GM23248 (cell line): ENCODE measurements around the gene RAB31. TPM values are rescaled to one million over a fixed set of nuclear protein-coding genes. Genes with fewer than 3 reads are reported as not detected.

Experiments
- DNase-seq: peaks from one replicate; pipeline ENCODE4 v3.0.0-alpha.2; 2015
- H2AFZ ChIP-seq: fragments of 200-600 bp; sonication (generic); 2 replicates; pipeline ENCODE4 v1.6.1; 2016; ENCODE audit warnings: antibody characterized with exemption
- H3F3A ChIP-seq: fragments of 200-600 bp; sonication (generic); 2 replicates; pipeline ENCODE4 v1.6.1; 2016; ENCODE audit warnings: mild to moderate bottlenecking, antibody characterized with exemption, mixed run types; ENCODE audit not compliant: insufficient read depth
- H3K27ac ChIP-seq: fragments of 200-600 bp; sonication (generic); 2 replicates; pipeline ENCODE4 v1.5.1; 2016; ENCODE audit warnings: mild to moderate bottlenecking
- H3K27me3 ChIP-seq: fragments of 200-600 bp; sonication (generic); replicated peaks from 2 replicates; pipeline ENCODE4 v1.6.1; 2016; ENCODE audit warnings: mild to moderate bottlenecking; ENCODE audit not compliant: insufficient read depth
- H3K36me3 ChIP-seq: fragments of 200-600 bp; sonication (generic); 2 replicates; pipeline ENCODE4 v1.6.1; 2016; ENCODE audit warnings: low read depth, mild to moderate bottlenecking
- H3K4me1 ChIP-seq: fragments of 200-600 bp; sonication (generic); 2 replicates; pipeline ENCODE4 v1.6.1; 2016; ENCODE audit warnings: mild to moderate bottlenecking; ENCODE audit not compliant: insufficient read depth
- H3K4me2 ChIP-seq: fragments of 200-600 bp; sonication (generic); one replicate; pipeline ENCODE4 v1.6.1; 2016; ENCODE audit warnings: mild to moderate bottlenecking; ENCODE audit not compliant: unreplicated experiment
- H3K4me3 ChIP-seq: fragments of 200-600 bp; sonication (generic); 2 replicates; pipeline ENCODE4 v1.5.1; 2016; ENCODE audit warnings: mild to moderate bottlenecking
- H3K79me2 ChIP-seq: fragments of 200-600 bp; sonication (generic); 2 replicates; pipeline ENCODE4 v1.6.1; 2016; ENCODE audit warnings: mild to moderate bottlenecking; ENCODE audit not compliant: insufficient read depth
- H3K9ac ChIP-seq: fragments of 200-600 bp; sonication (generic); 2 replicates; pipeline ENCODE4 v1.6.1; 2016; ENCODE audit warnings: mild to moderate bottlenecking
- H3K9me2 ChIP-seq: fragments of 200-600 bp; sonication (generic); 2 replicates; pipeline ENCODE4 v1.6.1; 2016; ENCODE audit warnings: mixed run types, mild to moderate bottlenecking, moderate library complexity; ENCODE audit not compliant: insufficient read depth
- H3K9me3 ChIP-seq: fragments of 200-600 bp; sonication (generic); one replicate; pipeline ENCODE4 v1.6.1; 2017; ENCODE audit warnings: low read depth
- H4K20me1 ChIP-seq: fragments of 200-600 bp; sonication (generic); 2 replicates; pipeline ENCODE4 v1.6.0; 2016; ENCODE audit not compliant: insufficient read depth
- EZH2 ChIP-seq: fragments of 200-600 bp; sonication (generic); IDR thresholded peaks from 2 replicates; pipeline ENCODE4 v1.6.1; 2018; ENCODE audit warnings: antibody characterized with exemption, mild to moderate bottlenecking; ENCODE audit not compliant: insufficient read depth, poor library complexity, severe bottlenecking
- EZH2phosphoT487 ChIP-seq: fragments of 200-600 bp; sonication (generic); IDR thresholded peaks from 2 replicates; pipeline ENCODE4 v1.6.1; 2018; ENCODE audit warnings: antibody characterized with exemption, moderate library complexity, mild to moderate bottlenecking, low read depth; ENCODE audit not compliant: insufficient read depth
- WGBS, 2 experiments: methylation state at CpG; one replicate each; pipeline ENCODE4 v1.1.6; 2015 to 2017; ENCODE audit warnings: low lambda C conversion rate in 2 of 2, low coverage in 1 of 2; ENCODE audit errors: missing lambda C conversion rate in 2 of 2; 5-methylcytosine and 5-hydroxymethylcytosine counted together
- in situ Hi-C: fragments of 300-500 bp; cut with MboI; formaldehyde crosslinking; loops from 2 replicates; pipeline ENCODE4 v1.15.0; 2020
- polyA plus RNA-seq: library from polyadenylated mRNA; unstranded; fragments of >200 nt; fragmentation: Nextera tagmentation; extraction: Ambion mirVana; gene quantifications from 2 replicates; pipeline ENCODE4 v1.2.1, GENCODE V29; 2016
- total RNA-seq: library from RNA; depleted of rRNA; stranded (reverse); fragments of >200 nt; shearing (Covaris generic); gene quantifications from 2 replicates; pipeline ENCODE4 v1.2.3, GENCODE V29; 2014

Gene RAB31
- total and polyA plus RNA-seq, 2 experiments from 2014 or later, result 49.2 to 144 TPM

DNA sequence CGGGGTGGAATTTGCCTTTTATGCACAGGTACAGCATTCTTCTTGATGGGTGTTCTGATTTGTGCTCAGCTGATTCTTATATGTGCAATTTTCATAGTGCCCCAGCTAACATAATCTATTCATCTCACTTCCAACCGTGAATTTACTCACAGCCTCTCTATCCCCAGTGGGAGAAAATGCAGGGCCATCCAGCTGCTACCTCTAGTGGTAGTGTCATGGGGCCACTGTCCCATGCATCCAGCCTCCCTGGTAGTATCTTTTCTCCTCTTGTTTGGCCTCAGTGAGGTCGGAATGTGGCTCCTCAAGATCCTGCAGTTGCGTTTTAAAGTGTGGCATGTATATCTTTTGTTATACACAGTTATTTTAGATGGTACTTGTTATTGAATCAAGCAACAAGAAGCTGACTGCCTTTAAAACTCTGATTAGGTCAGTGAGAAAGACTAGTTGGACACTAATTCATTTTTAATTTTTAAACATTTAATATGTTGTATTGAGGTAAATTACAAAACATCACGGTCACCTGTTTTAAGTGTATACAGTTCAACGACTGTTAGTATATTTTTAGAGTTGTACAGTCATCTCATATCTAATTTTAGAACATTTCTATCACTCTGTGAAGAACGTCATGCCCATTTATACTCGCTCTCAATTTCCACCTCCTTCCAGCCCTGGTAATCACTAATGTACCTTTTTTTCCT lies 109.8 kb downstream of the RAB31 start:
- H3K4me2 ChIP-seq, result no peak overlapping the region
- 94% methylated on average over 8 of the region's 8 CpGs for WGBS, 2 experiments
- in situ Hi-C loops, result no loop called here

DNA sequence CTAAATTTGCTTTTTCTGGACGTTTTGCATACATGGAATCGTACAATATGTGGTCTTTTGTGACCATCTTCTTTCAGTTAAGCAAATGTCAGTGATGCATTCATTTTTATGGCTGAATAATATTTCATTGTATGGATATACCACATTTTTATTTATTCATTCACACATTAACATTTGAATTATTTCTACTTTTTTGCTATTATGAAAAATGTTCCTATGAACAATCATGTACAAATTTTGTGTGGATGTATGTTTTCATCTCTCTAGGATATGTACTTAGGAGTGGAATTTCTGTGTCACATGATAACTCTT lies 110.3 kb downstream of the RAB31 start:
- 56 to 61% methylated on average over 2 of the region's 2 CpGs for WGBS, 2 experiments

More for the DNA sequence above, 109.8 kb downstream of the RAB31 start:
- Histone ChIP-seq H4K20me1 (no peaks in the 10 kb centered on the region), H2AFZ (no peak overlapping the region), H3K9me2 (no peaks in the 10 kb centered on the region), H3K79me2 (peaks cover 17% of the 10 kb centered on the region; the same call in 1 of the 2 replicates), H3K4me1 (peaks cover 13% of the 10 kb centered on the region), H3K36me3 (peaks cover 10% of the 10 kb centered on the region; the same call in 1 of the 2 replicates), H3K4me3 (no peak overlapping the region), H3K9me3 (no peaks in the 10 kb centered on the region), H3K27ac (no peak overlapping the region), H3K9ac (no peak overlapping the region), H3F3A (peaks cover 13% of the 10 kb centered on the region; the same call in 1 of the 2 replicates), H3K27me3 (no peaks in the 10 kb centered on the region)
- TF ChIP-seq EZH2phosphoT487, result no peak
- no peak for TF ChIP-seq EZH2
- DNase-seq, result no peak

DNA sequence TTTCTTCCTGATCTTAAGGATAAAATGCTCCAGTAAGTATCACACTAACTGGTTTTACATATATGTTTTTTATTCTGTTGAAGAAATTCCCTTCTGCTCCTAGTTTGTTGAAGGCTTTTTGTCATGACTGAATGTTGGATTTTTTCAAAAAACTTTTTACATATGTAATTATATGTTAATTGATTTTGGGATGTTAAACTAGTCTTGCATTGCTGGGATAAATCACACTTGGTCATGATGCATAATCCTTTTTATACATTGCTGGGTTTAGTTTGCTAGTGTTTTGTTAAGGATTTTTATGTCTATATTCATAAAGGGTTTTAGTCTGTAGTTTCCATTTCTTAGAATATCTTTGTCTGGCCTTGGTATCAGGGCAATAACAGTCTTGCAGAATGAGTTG lies 112.0 kb downstream of the RAB31 start:
- Histone ChIP-seq H3K4me3 (no peak overlapping the region), H3K9me2 (no peaks in the 10 kb centered on the region), H3K4me2 (no peak overlapping the region), H3K27me3 (no peaks in the 10 kb centered on the region), H2AFZ (no peak overlapping the region), H3K4me1 (peaks cover 17% of the 10 kb centered on the region), H3K79me2 (peaks cover 15% of the 10 kb centered on the region; the same call in 1 of the 2 replicates), H3K9ac (no peak overlapping the region), H3K27ac (no peak overlapping the region), H3K36me3 (peaks cover 10% of the 10 kb centered on the region; the same call in 1 of the 2 replicates), H3F3A (peaks cover 6% of the 10 kb centered on the region; the same call in 1 of the 2 replicates), H4K20me1 (no peaks in the 10 kb centered on the region), H3K9me3 (no peaks in the 10 kb centered on the region)
- no peak for DNase-seq
- in situ Hi-C loops, result no loop called here
- TF ChIP-seq EZH2phosphoT487 (no peak), EZH2 (no peak)

More for the DNA sequence above, 110.3 kb downstream of the RAB31 start:
- H3K4me2 ChIP-seq, result no peak overlapping the region
- TF ChIP-seq EZH2phosphoT487 (no peak), EZH2 (no peak)
- no peak overlapping the region for H3K27ac ChIP-seq
- in situ Hi-C loops, result no loop called here
- H4K20me1 ChIP-seq, result no peaks in the 10 kb centered on the region
- no peak for DNase-seq
- H3K36me3 ChIP-seq, result peaks cover 10% of the 10 kb centered on the region; the same call in 1 of the 2 replicates
- H3K4me3 ChIP-seq, result no peak overlapping the region
- H3K27me3 ChIP-seq, result no peaks in the 10 kb centered on the region
- H3K9ac ChIP-seq, result no peak overlapping the region
- peaks cover 13% of the 10 kb centered on the region; the same call in 1 of the 2 replicates for H3F3A ChIP-seq
- no peak overlapping the region for H2AFZ ChIP-seq
- H3K9me3 ChIP-seq, result no peaks in the 10 kb centered on the region
- peaks cover 13% of the 10 kb centered on the region; the same call in 1 of the 2 replicates for H3K79me2 ChIP-seq
- no peaks in the 10 kb centered on the region for H3K9me2 ChIP-seq
- peaks cover 13% of the 10 kb centered on the region for H3K4me1 ChIP-seq

DNA sequence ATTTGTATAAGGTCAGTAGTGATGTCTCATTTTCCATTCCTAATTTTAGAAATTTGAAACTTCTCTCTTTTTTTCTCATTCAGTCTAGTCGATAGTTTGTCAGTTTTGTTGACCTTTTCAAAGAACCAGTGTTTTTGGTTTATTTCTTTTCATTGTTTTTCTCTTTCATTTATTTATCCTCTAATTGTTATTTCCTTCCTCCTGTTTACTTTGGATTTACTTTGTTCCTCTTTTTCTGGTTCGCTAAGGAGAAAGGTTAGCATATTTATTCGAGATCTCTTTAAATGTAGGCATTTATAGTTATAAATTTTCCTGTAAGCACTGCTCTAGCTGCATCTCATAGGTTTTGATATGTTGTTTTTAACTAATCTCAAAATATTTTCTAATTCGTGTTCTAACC lies 112.6 kb downstream of the RAB31 start:
- H3K79me2 ChIP-seq, result peaks cover 17% of the 10 kb centered on the region; the same call in 1 of the 2 replicates
- in situ Hi-C loops, result no loop called here
- TF ChIP-seq EZH2, result no peak
- no peak for TF ChIP-seq EZH2phosphoT487

More for the DNA sequence above, 112.6 kb downstream of the RAB31 start:
- H4K20me1 ChIP-seq, result no peaks in the 10 kb centered on the region
- no peaks in the 10 kb centered on the region for H3K27me3 ChIP-seq
- no peak overlapping the region for H3K4me2 ChIP-seq
- no peak overlapping the region for H2AFZ ChIP-seq
- H3K4me1 ChIP-seq, result peaks cover 23% of the 10 kb centered on the region
- peaks cover 10% of the 10 kb centered on the region; the same call in 1 of the 2 replicates for H3K36me3 ChIP-seq
- peaks cover 10% of the 10 kb centered on the region; the same call in 1 of the 2 replicates for H3F3A ChIP-seq
- DNase-seq, result no peak
- no peak overlapping the region for H3K27ac ChIP-seq
- no peaks in the 10 kb centered on the region for H3K9me3 ChIP-seq
- WGBS, 2 experiments, result 87 to 88% methylated on average over 4 of the region's 4 CpGs
- no peak overlapping the region for H3K4me3 ChIP-seq
- H3K9ac ChIP-seq, result no peak overlapping the region
- H3K9me2 ChIP-seq, result no peaks in the 10 kb centered on the region
